Activated CD4-positive, alpha-beta T cell treated with anti-CD3 and anti-CD28 coated beads for 36 hours (primary cell): ENCODE data around the gene INPP5D. TPM values are rescaled to one million over a fixed set of nuclear protein-coding genes. Genes with fewer than 3 reads are reported as not detected.
A peak's percentile ranks its signal among the peaks of the same experiment; 100 is the strongest.
"Not testable (repeated sequence)": the region's sequence is repeated elsewhere in the genome, so short reads cannot be mapped to it uniquely, and the experiment has no call there.

Experiments
- ATAC-seq: fragments of 200-7000 bp; cut with Tn5 transposase; one replicate; pipeline ENCODE4 v1.10.0; 2021; ENCODE audit warnings: mild to moderate bottlenecking, moderate library complexity
- CTCF ChIA-PET: fragments of 350-600 bp; sonication (Branson Sonifier 250); formaldehyde crosslinking; loops from one replicate; lab custom pipeline; 2021; ENCODE audit warnings: antibody characterized with exemption; lab: Charles Lee
- POLR2A ChIA-PET: fragments of 350-600 bp; sonication (Branson Sonifier 250); formaldehyde crosslinking; loops from one replicate; lab custom pipeline; 2021; ENCODE audit warnings: antibody characterized with exemption, inconsistent platforms; lab: Charles Lee
- DNase-seq: peaks from one replicate; pipeline ENCODE4 v3.0.0-alpha.2; 2020
- H3K27ac Mint-ChIP-seq: one replicate; pipeline ENCODE4 v1.8.0; 2021; ENCODE audit warnings: mixed read lengths
- H3K27me3 Mint-ChIP-seq: one replicate; pipeline ENCODE4 v1.8.0; 2021; ENCODE audit warnings: mixed read lengths
- H3K36me3 Mint-ChIP-seq: one replicate; pipeline ENCODE4 v1.8.0; 2021; ENCODE audit warnings: low read depth, mixed read lengths
- H3K4me1 Mint-ChIP-seq: one replicate; pipeline ENCODE4 v1.8.0; 2021; ENCODE audit warnings: mixed read lengths
- H3K4me3 Mint-ChIP-seq: one replicate; pipeline ENCODE4 v1.8.0; 2021; ENCODE audit warnings: mild to moderate bottlenecking, moderate library complexity, mixed read lengths
- H3K9me3 Mint-ChIP-seq: one replicate; pipeline ENCODE4 v1.8.0; 2021; ENCODE audit warnings: low read depth, mixed read lengths
- intact Hi-C, 2 experiments: fragments of 100-400 bp; cut with DNase I in 1 of 2; cut with micrococcal nuclease in 1 of 2; formaldehyde crosslinking; loops; one replicate each; pipeline versions ENCODE4 v1.14.2 to v1.15.1; 2022 to 2024; cut with DNase I, micrococcal nuclease
- total RNA-seq, 2 experiments: library from RNA; stranded (reverse); gene quantifications; one replicate each; pipeline ENCODE4 v1.2.3, GENCODE V29; 2021

INPP5D gene
- total RNA-seq, 2 experiments from 2014 or later = 40.5 to 53.4 TPM

DNA sequence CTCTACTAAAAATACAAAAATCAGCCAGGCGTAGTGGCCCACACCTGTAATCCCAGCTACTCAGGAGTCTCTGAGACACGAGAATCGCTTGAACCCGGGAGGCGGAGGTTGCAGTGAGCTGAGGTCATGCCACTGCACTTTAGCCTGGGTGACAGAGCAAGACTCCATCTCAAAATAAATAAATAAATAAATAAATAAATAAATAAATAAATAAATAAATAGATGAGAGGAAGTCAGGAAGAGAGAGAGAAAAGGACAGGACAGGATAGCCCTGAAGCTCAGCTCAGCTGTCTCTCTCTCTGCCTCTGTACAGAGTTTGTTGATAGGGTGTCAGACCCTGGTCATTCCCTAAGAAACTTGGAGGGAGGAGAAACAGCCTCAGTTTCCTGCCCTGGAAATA lies 140.6 kb downstream of the INPP5D start:
- CTCF ChIA-PET, H3K9me3 Mint-ChIP-seq, DNase-seq, intact Hi-C loops, H3K4me1 Mint-ChIP-seq, ATAC-seq, H3K4me3 Mint-ChIP-seq, H3K27ac Mint-ChIP-seq, H3K27me3 Mint-ChIP-seq: not testable (repeated sequence)
- POLR2A ChIA-PET = interaction anchor here (0.6 kb wide), 1 partner anchor 593 kb away, joined by 8 read pairs; no protein-coding TSS in a partner anchor
- peaks cover 64% of the 10 kb centered on the region for H3K36me3 Mint-ChIP-seq

DNA sequence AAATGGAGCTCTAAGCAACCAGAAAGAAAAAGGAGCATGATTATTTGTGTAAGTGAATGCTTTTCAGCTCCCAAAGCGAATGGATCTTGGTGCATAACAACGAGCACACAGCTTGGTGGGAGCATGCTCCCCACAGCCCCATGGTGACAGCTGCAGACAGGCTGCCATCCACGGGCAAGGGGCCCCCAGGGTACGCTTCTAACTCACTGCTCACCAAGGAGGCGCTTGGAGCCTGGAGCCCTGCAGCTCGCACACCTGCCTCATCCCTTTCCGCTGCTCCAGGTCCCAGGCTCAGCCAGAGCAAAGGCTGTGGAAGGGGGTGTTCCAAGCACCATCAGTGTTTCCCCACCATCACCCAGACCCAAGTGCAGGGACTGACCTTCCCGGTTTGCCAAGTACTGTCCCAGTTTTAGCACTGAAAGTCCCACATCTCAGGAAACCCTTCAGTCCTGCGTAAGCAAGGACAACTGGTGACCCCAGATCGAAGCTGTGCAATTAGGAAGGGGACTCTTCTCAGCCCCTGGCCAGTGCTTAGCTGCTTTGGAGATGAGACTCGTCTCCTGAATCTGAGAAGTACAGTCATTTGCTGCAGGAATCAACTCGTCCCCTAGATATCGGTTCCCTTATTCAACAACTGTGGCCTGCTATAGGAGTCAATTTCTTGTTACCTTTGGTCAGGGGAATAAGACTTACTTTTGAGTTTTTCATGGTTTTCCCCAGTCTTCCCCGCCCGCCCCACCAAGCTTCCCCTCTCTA lies 141.3 kb downstream of the INPP5D start:
- no peak for ATAC-seq
- CTCF ChIA-PET = interaction anchor here (0.6 kb wide), 1 partner anchor 70 kb away, joined by 3 read pairs; no protein-coding TSS in a partner anchor
- peak overlapping the region; percentile 29 for H3K27ac Mint-ChIP-seq

DNA sequence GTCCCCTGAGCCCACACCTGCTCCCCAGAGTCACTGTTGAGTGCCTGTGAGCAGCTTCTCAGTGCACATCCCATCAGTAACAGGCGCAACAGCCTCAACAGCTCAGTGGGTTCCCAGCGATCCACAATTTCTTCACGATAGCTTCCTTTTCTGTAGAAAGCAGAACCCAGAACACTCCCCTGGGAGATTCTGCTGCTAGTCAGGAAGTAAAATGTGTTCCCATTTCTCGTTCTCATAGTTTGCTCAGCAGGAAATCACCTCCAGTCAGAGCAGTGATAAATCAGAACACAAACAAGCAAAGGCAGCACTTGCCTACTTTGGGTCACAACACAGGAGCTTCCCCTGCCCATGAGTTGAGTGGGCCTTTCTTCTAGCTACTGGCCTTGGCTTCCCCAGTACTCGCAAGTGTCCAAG lies 142.4 kb downstream of the INPP5D start:
- ChIA-PET POLR2A (no interaction called here), CTCF (no interaction called here)
- intact Hi-C loops = no loop called here
- DNase-seq (no peak), ATAC-seq (no peak)
- Mint-ChIP-seq H3K27me3 (no peaks in the 10 kb centered on the region), H3K4me1 (no peaks in the 10 kb centered on the region), H3K36me3 (peaks cover 52% of the 10 kb centered on the region), H3K27ac (peak overlapping the region; percentile 37), H3K4me3 (no peak overlapping the region), H3K9me3 (peaks cover 3% of the 10 kb centered on the region)

More for the DNA sequence above, 141.3 kb downstream of the INPP5D start:
- Mint-ChIP-seq H3K36me3 (peaks cover 59% of the 10 kb centered on the region), H3K27me3 (no peaks in the 10 kb centered on the region), H3K4me3 (no peak overlapping the region), H3K9me3 (peaks cover 3% of the 10 kb centered on the region), H3K4me1 (no peaks in the 10 kb centered on the region)
- intact Hi-C loops = no loop called here
- POLR2A ChIA-PET = interaction anchor here (0.6 kb wide), 1 partner anchor 594 kb away, joined by 8 read pairs; no protein-coding TSS in a partner anchor
- DNase-seq = no peak

DNA sequence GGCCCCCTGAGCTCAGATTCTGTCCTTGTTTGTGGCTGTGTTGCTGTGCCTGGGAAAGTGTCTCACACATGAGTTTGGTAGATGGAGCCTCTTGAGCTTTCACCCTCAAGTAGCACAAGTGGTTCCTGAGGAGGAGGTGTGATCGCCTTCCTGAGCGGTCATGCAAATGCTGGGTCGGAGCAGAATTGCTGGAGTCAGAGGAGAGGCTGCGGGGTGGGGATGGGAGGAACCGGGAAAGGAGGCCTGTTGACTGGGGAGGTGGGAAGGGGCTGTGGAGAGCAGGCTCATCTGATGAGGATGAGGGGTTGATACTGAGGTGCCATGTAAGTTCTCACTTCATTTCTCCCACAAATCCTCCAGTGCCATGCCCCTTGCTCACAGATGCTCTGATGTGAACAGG lies 142.9 kb downstream of the INPP5D start:
- no peak for DNase-seq
- ChIA-PET POLR2A (no interaction called here), CTCF (interaction anchor here (0.6 kb wide), 1 partner anchor 640 kb away, joined by 3 read pairs; no protein-coding TSS in a partner anchor)
- H3K4me3 Mint-ChIP-seq = no peak overlapping the region
- H3K27ac Mint-ChIP-seq = no peak overlapping the region
- intact Hi-C loops = no loop called here
- peaks cover 47% of the 10 kb centered on the region for H3K36me3 Mint-ChIP-seq
- no peaks in the 10 kb centered on the region for H3K4me1 Mint-ChIP-seq
- H3K27me3 Mint-ChIP-seq = no peaks in the 10 kb centered on the region
- ATAC-seq = no peak
- peaks cover 3% of the 10 kb centered on the region for H3K9me3 Mint-ChIP-seq

DNA sequence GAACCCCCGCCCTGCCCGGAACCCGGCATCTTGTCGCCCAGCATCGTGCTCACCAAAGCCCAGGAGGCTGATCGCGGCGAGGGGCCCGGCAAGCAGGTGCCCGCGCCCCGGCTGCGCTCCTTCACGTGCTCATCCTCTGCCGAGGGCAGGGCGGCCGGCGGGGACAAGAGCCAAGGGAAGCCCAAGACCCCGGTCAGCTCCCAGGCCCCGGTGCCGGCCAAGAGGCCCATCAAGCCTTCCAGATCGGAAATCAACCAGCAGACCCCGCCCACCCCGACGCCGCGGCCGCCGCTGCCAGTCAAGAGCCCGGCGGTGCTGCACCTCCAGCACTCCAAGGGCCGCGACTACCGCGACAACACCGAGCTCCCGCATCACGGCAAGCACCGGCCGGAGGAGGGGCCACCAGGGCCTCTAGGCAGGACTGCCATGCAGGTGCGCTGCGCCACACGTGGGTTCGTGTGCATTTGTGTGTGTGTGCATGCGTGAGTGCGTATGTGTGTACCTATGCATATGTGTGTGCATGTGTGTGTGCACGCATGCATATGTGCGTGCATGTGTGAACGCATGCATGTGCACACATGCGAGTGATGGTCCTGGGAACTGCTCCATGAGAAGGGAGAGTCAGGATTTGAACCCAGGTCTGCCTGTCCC lies 144.3 kb downstream of the INPP5D start:
- H3K4me1 Mint-ChIP-seq = peaks cover 4% of the 10 kb centered on the region
- H3K9me3 Mint-ChIP-seq = peaks cover 3% of the 10 kb centered on the region
- CTCF ChIA-PET = no interaction called here
- intact Hi-C loops = no loop called here
- no peaks in the 10 kb centered on the region for H3K27me3 Mint-ChIP-seq
- no peak overlapping the region for H3K4me3 Mint-ChIP-seq
- POLR2A ChIA-PET = no interaction called here
- ATAC-seq (no peak), DNase-seq (no peak)
- peaks cover 43% of the 10 kb centered on the region for H3K36me3 Mint-ChIP-seq
- H3K27ac Mint-ChIP-seq = no peak overlapping the region

DNA sequence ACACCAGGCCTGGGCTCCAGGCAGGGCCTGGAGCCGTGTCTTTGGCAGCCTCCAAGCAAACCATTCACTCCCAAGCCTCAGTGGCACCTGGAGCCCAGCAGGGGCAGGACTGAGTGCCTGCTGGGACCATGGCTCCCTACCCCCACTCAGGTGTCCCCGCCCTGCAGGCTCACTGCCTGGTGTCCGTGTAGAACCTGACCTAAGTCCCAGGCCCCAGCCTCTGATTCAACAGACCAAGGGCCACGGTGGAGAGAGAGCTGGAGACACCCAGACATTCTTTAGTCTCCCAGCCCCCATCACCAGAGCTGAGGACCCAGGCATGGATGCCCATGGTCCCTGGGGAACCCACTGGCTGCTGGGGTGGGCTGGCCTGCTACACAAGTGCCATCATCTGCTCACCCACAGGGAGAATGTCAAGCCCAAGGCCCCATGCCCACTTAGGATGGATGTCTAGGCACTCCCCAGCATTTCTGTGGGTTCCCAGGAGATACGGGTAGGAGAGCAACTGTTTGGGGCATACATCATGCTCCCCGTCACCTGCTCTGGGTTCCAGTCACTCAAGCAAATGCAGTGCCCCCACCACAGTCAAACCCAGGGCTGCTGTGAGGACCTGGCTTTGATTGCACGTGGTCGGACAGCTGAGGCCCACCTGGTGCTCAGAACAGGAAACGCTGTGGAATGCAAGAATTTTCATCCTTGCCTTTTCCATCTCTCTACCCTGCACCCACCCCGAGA lies 148.4 kb downstream of the INPP5D start:
- ChIA-PET CTCF (no interaction called here), POLR2A (no interaction called here)
- Mint-ChIP-seq H3K36me3 (peaks cover 9% of the 10 kb centered on the region), H3K4me3 (no peak overlapping the region), H3K27me3 (no peaks in the 10 kb centered on the region), H3K4me1 (peaks cover 7% of the 10 kb centered on the region), H3K9me3 (no peaks in the 10 kb centered on the region), H3K27ac (no peak overlapping the region)
- ATAC-seq (peak; percentile 33), DNase-seq (no peak)
- intact Hi-C loops = no loop called here

DNA sequence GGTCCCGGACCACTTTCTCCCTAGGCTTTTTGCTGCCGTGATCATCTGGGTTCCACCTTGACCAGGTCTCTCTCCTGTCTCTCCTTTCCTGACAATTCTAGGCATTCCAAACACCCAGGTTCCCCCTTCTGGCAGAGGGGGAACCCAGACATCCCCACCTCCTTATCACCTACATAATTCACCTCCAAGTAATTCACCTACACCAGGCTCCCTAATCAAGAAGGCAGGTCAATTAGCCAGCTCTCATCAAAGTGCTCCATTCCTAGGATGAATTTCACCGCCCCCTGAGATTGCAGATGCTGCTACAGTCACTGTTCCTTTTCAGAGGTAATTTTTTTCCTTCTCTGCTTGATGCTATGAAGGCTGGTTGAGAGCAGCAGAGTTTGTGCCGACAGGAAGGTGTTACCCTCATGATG lies 149.0 kb downstream of the INPP5D start:
- ChIA-PET CTCF (interaction anchor here (0.6 to 0.7 kb wide), 2 partner anchors 461 to 489 kb away, joined by 3 to 4 read pairs; no protein-coding TSS in a partner anchor), POLR2A (no interaction called here)
- peaks cover 7% of the 10 kb centered on the region for H3K4me1 Mint-ChIP-seq
- no peak for ATAC-seq
- no peaks in the 10 kb centered on the region for H3K27me3 Mint-ChIP-seq
- no peaks in the 10 kb centered on the region for H3K9me3 Mint-ChIP-seq
- H3K27ac Mint-ChIP-seq = peak overlapping the region; percentile 15
- DNase-seq = no peak
- no peak overlapping the region for H3K4me3 Mint-ChIP-seq
- H3K36me3 Mint-ChIP-seq = peaks cover 4% of the 10 kb centered on the region
- intact Hi-C loops = no loop called here

DNA sequence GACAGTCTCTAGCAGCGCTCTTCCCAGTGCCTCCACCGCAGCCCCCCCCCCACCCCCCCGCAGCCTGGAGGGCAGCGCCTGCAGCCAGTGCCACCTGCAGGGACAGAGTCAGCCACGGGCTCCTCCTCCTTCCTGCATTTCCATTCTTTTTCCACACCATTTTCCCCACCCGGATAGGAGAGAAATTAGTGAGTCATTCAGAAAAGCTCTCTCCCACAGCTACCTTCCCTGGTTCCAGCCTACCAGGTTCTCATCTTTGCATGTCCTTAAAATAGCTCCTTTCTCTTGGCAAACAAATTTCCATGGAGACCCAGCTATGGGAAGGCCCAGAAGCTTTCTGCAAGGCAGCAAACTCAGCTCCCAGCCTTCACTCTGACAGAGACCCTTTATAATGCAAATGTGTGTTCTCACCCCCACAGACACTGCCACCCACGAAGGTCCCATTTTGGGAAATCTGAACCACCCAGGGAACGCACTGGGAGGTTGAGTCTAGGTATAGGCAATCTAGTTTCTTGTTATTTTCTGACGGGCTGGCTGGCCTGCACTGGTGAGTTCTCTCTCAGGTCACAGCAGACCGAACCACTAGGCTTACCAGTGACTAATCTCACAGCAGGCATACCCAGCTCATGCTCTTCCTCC lies 149.5 kb downstream of the INPP5D start:
- no peaks in the 10 kb centered on the region for H3K27me3 Mint-ChIP-seq
- H3K9me3 Mint-ChIP-seq = no peaks in the 10 kb centered on the region
- POLR2A ChIA-PET = no interaction called here
- DNase-seq (no peak), ATAC-seq (no peak)
- intact Hi-C loops = no loop called here
- no peak overlapping the region for H3K27ac Mint-ChIP-seq
- H3K4me3 Mint-ChIP-seq = no peak overlapping the region
- peaks cover 2% of the 10 kb centered on the region for H3K36me3 Mint-ChIP-seq
- peaks cover 7% of the 10 kb centered on the region for H3K4me1 Mint-ChIP-seq
- CTCF ChIA-PET = interaction anchor here (0.6 to 0.9 kb wide), 3 partner anchors 152 to 490 kb away, joined by 3 to 4 read pairs (median 3); no protein-coding TSS in a partner anchor

DNA sequence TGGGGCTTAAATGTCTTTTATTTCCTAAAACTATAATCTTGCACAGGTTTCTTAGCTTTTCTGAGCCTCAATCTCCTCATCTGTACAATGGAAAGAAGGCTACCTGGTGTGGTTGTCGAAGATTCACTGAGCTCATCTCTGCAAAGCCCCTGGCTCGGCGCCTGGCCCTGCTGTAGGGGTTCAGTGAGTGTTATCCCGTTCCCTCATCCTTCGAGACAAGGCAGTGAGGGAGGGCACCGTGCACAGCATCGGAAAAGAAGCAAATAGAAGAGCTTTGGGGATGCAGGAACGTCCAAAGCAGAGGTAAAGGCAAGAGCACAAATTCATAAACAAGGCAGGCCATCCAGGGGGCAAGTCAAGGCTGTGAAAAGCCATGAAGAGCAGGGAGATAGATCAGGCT lies 150.1 kb downstream of the INPP5D start:
- no peak for DNase-seq
- Mint-ChIP-seq H3K27me3 (no peaks in the 10 kb centered on the region), H3K4me1 (peaks cover 7% of the 10 kb centered on the region), H3K36me3 (no peaks in the 10 kb centered on the region), H3K9me3 (no peaks in the 10 kb centered on the region), H3K27ac (no peak overlapping the region), H3K4me3 (no peak overlapping the region)
- ChIA-PET POLR2A (no interaction called here), CTCF (interaction anchor here (0.9 kb wide), 1 partner anchor 153 kb away, joined by 3 read pairs; no protein-coding TSS in a partner anchor)
- ATAC-seq = no peak
- intact Hi-C loops = no loop called here

DNA sequence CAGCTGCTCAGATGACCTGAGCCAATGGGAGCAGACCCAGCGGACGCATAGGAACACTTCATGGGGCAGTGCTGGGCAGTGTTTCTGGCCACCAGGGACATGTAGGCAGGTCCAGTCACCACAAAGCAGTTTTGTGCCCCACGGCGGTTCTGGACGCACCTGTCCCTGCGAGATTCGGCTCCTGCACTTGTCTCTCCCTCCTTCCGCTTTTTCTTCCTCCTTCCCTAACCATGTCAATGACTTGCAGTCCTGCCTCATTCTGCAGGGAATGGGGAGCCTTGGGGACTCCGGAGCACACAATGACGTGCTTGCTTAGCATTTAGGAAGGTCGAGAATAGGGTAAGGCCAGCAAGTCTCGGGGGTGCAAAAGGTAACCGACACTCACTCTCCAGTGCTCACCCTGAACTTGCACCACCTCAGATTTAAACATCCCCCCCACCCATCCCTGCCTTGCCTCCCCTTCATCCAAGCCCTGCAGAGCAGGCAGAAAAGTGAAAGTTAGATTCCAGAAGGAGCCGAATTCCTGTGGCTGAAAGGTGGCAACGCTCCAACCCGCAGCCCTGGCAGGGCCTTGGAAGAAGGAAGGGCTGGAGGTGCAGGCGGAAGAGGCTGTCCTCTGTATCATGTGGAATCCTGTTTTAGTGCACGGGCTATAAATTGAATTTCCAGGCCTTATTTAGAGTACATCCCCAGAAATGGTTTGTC lies 150.9 kb downstream of the INPP5D start:
- no peaks in the 10 kb centered on the region for H3K36me3 Mint-ChIP-seq
- H3K9me3 Mint-ChIP-seq = no peaks in the 10 kb centered on the region
- no peak overlapping the region for H3K4me3 Mint-ChIP-seq
- no peak for ATAC-seq
- CTCF ChIA-PET = no interaction called here
- peaks cover 7% of the 10 kb centered on the region for H3K4me1 Mint-ChIP-seq
- DNase-seq = no peak
- intact Hi-C loops = no loop called here
- H3K27ac Mint-ChIP-seq = no peak overlapping the region
- POLR2A ChIA-PET = no interaction called here
- H3K27me3 Mint-ChIP-seq = no peaks in the 10 kb centered on the region
